BE2C (cell line): ENCODE results near the gene CPA4.

Experiments
- DNase-seq: peaks from one replicate; pipeline ENCODE4 v3.0.0-alpha.2; 2020
- H3K27me3 ChIP-seq: fragments of 250-450 bp; sonication (Bioruptor Pico); 2 replicates; pipeline ENCODE4 v1.5.1; 2020; ENCODE audit warnings: mild to moderate bottlenecking
- H3K36me3 ChIP-seq: fragments of 250-450 bp; sonication (Bioruptor Pico); 2 replicates; pipeline ENCODE4 v1.5.1; 2020; ENCODE audit warnings: mild to moderate bottlenecking
- H3K4me1 ChIP-seq: fragments of 250-450 bp; sonication (Bioruptor Pico); 2 replicates; pipeline ENCODE4 v1.5.1; 2020
- H3K4me3 ChIP-seq: 2 replicates; pipeline ENCODE4 v1.5.1; 2011; ENCODE audit warnings: low read depth, low read length
- H3K9me3 ChIP-seq: fragments of 250-450 bp; sonication (Bioruptor Pico); 2 replicates; pipeline ENCODE4 v1.5.1; 2020
- CTCF ChIP-seq: IDR thresholded peaks from 2 replicates; pipeline ENCODE4 v1.5.1; 2012; ENCODE audit warnings: mild to moderate bottlenecking, low read depth, low read length

CPA4 gene

GRCh38 chr7:130274983-130275591 is 17.9 kb upstream of the CPA4 start:
- H3K9me3 ChIP-seq, result no peaks in the 10 kb centered on the region
- no peak overlapping the region for H3K4me3 ChIP-seq
- TF ChIP-seq CTCF, result no peak
- no peaks in the 10 kb centered on the region for H3K36me3 ChIP-seq
- no peak for DNase-seq
- H3K27me3 ChIP-seq, result no peaks in the 10 kb centered on the region
- no peaks in the 10 kb centered on the region for H3K4me1 ChIP-seq

GRCh38 chr7:130275826-130276297 is 17.1 kb upstream of the CPA4 start:
- H3K36me3 ChIP-seq, result no peaks in the 10 kb centered on the region
- no peak for TF ChIP-seq CTCF
- H3K27me3 ChIP-seq, result no peaks in the 10 kb centered on the region
- H3K4me1 ChIP-seq, result no peaks in the 10 kb centered on the region
- no peak for DNase-seq
- no peak overlapping the region for H3K4me3 ChIP-seq
- no peaks in the 10 kb centered on the region for H3K9me3 ChIP-seq

- no peaks in the 10 kb centered on the region for H3K36me3 ChIP-seq
- DNase-seq, result no peak
- no peak overlapping the region for H3K4me3 ChIP-seq
- H3K27me3 ChIP-seq, result no peaks in the 10 kb centered on the region
- H3K4me1 ChIP-seq, result no peaks in the 10 kb centered on the region
- TF ChIP-seq CTCF, result no peak
- no peaks in the 10 kb centered on the region for H3K9me3 ChIP-seq
Observed at GRCh38 chr7:130276796-130277762, 15.9 kb upstream of the CPA4 start.

- no peaks in the 10 kb centered on the region for H3K4me1 ChIP-seq
- no peaks in the 10 kb centered on the region for H3K27me3 ChIP-seq
- H3K9me3 ChIP-seq, result no peaks in the 10 kb centered on the region
- no peak overlapping the region for H3K4me3 ChIP-seq
- DNase-seq, result peak; percentile 69
- TF ChIP-seq CTCF, result peak; percentile 75
- H3K36me3 ChIP-seq, result no peaks in the 10 kb centered on the region
Observed at GRCh38 chr7:130277763-130278643, 15.0 kb upstream of the CPA4 start.

- no peaks in the 10 kb centered on the region for H3K4me1 ChIP-seq
- DNase-seq, result no peak
- H3K4me3 ChIP-seq, result no peak overlapping the region
- no peaks in the 10 kb centered on the region for H3K9me3 ChIP-seq
- H3K27me3 ChIP-seq, result no peaks in the 10 kb centered on the region
- no peak for TF ChIP-seq CTCF
- no peaks in the 10 kb centered on the region for H3K36me3 ChIP-seq
Observed at GRCh38 chr7:130278860-130279259, 14.1 kb upstream of the CPA4 start.
